ENCODE data around the gene MARCKS.
"Not testable (repeated sequence)": the region's sequence is repeated elsewhere in the genome, so short reads cannot be mapped to it uniquely, and the experiment has no call there.

The MARCKS gene

GRCh38 chr6:113884011-113884410 lies 26.9 kb downstream of the MARCKS start:
- TF ChIP-seq ZNF274 (IDR thresholded peaks at IDR 0.05; ENCODE audit: low read depth, low read length) = no peak
- no peak overlapping the region for H3K4me3 ChIP-seq (ENCODE audit: low read length)

GRCh38 chr6:113886512-113886911 lies 29.4 kb downstream of the MARCKS start:
- no peak overlapping the region for H3K4me3 ChIP-seq (ENCODE audit: low read length)
- TF ChIP-seq ZNF274 (IDR thresholded peaks at IDR 0.05; ENCODE audit: low read depth, low read length) = no peak

- no peak for TF ChIP-seq ZNF274 (IDR thresholded peaks at IDR 0.05; ENCODE audit: low read depth, low read length)
These were observed 31.3 kb downstream of the MARCKS start for GRCh38 chr6:113888493-113888892.

GRCh38 chr6:113888956-113889630 lies 31.9 kb downstream of the MARCKS start:
- no peak overlapping the region for H3K4me3 ChIP-seq (ENCODE audit: low read length)
- TF ChIP-seq ZNF274 (IDR thresholded peaks at IDR 0.05; ENCODE audit: low read depth, low read length) = no peak

More at GRCh38 chr6:113888493-113888892, 31.3 kb downstream of the MARCKS start:
- H3K4me3 ChIP-seq (ENCODE audit: low read length) = no peak overlapping the region

GRCh38 chr6:113893451-113893850 lies 36.3 kb downstream of the MARCKS start:
- no peak overlapping the region for H3K4me3 ChIP-seq (ENCODE audit: low read length)
- no peak for TF ChIP-seq ZNF274 (IDR thresholded peaks at IDR 0.05; ENCODE audit: low read depth, low read length)

GRCh38 chr6:113893866-113894265 lies 36.7 kb downstream of the MARCKS start:
- TF ChIP-seq ZNF274 (IDR thresholded peaks at IDR 0.05; ENCODE audit: low read depth, low read length) = no peak

GRCh38 chr6:113894712-113895674 lies 37.8 kb downstream of the MARCKS start:
- TF ChIP-seq ZNF274 (IDR thresholded peaks at IDR 0.05; ENCODE audit: low read depth, low read length) = no peak
- no peak overlapping the region for H3K4me3 ChIP-seq (ENCODE audit: low read length)

More at GRCh38 chr6:113893866-113894265, 36.7 kb downstream of the MARCKS start:
- H3K4me3 ChIP-seq (ENCODE audit: low read length) = no peak overlapping the region

GRCh38 chr6:113901482-113901881 lies 44.3 kb downstream of the MARCKS start:
- H3K4me3 ChIP-seq (ENCODE audit: low read length) = no peak overlapping the region

GRCh38 chr6:113903666-113904330 lies 46.7 kb downstream of the MARCKS start:
- TF ChIP-seq ZNF274 (IDR thresholded peaks at IDR 0.05; ENCODE audit: low read depth, low read length) = no peak
- no peak overlapping the region for H3K4me3 ChIP-seq (ENCODE audit: low read length)

More at GRCh38 chr6:113901482-113901881, 44.3 kb downstream of the MARCKS start:
- no peak for TF ChIP-seq ZNF274 (IDR thresholded peaks at IDR 0.05; ENCODE audit: low read depth, low read length)

- no peak for TF ChIP-seq ZNF274 (IDR thresholded peaks at IDR 0.05; ENCODE audit: low read depth, low read length)
These were observed 50.1 kb downstream of the MARCKS start for GRCh38 chr6:113907102-113907815.

GRCh38 chr6:113908801-113909200 lies 51.7 kb downstream of the MARCKS start:
- H3K4me3 ChIP-seq (ENCODE audit: low read length) = no peak overlapping the region
- TF ChIP-seq ZNF274 (IDR thresholded peaks at IDR 0.05; ENCODE audit: low read depth, low read length) = no peak

More at GRCh38 chr6:113907102-113907815, 50.1 kb downstream of the MARCKS start:
- H3K4me3 ChIP-seq (ENCODE audit: low read length) = no peak overlapping the region

- no peak overlapping the region for H3K4me3 ChIP-seq (ENCODE audit: low read length)
- TF ChIP-seq ZNF274 (IDR thresholded peaks at IDR 0.05; ENCODE audit: low read depth, low read length) = no peak
These were observed 52.2 kb downstream of the MARCKS start for GRCh38 chr6:113909224-113909856.

- H3K4me3 ChIP-seq (ENCODE audit: low read length) = not testable (repeated sequence)
These were observed 53.1 kb downstream of the MARCKS start for GRCh38 chr6:113910285-113910684.

All from GM08714 (cell line).